Suprapubic skin (tissue), 3 donors: ENCODE measurements around the gene UBALD1.

Experiments
- CTCF ChIP-seq, 2 donors: fragments of 200-600 bp in 1 of 2; fragments of 450-650 bp in 1 of 2; sonication (generic) in 1 of 2; IDR thresholded peaks; one replicate each; pipeline ENCODE4 v1.5.1; 2016 to 2019; ENCODE audit warnings: antibody characterized with exemption in 2 of 2, mild to moderate bottlenecking in 1 of 2, moderate library complexity in 1 of 2
- POLR2AphosphoS5 ChIP-seq, 3 donors: sonication (generic); formaldehyde crosslinking; IDR thresholded peaks; one replicate each; pipeline ENCODE4 v1.6.1; 2017; ENCODE audit warnings: antibody characterized with exemption in 3 of 3

- TF ChIP-seq POLR2AphosphoS5 (IDR thresholded peaks at IDR 0.05) (no peak), CTCF (IDR thresholded peaks at IDR 0.05) (no peak)
Measured at GRCh38 chr16:4591706-4592470, 22.8 kb downstream of the UBALD1 start.
